Liver (tissue), 3 donors: ENCODE results near the gene BIRC6.

Experiments
- EGR1 ChIP-seq, 2 donors: IDR thresholded peaks; 2 replicates each; pipeline ENCODE4 v1.6.1; 2016 to 2018; ENCODE audit warnings: antibody characterized with exemption in 2 of 2, low read depth in 2 of 2
- GABPA ChIP-seq, 2 donors: IDR thresholded peaks in 1 of 2; conservative IDR thresholded peaks in 1 of 2; 2 replicates each; pipeline ENCODE4 v1.6.1; 2016; ENCODE audit warnings: antibody characterized with exemption in 2 of 2, mild to moderate bottlenecking in 1 of 2, moderate library complexity in 1 of 2
- JUND ChIP-seq, 2 donors: IDR thresholded peaks; 2 replicates each; pipeline ENCODE4 v1.6.1; 2016; ENCODE audit warnings: antibody characterized with exemption in 2 of 2
- RAD21 ChIP-seq, 2 donors: IDR thresholded peaks; 2 replicates each; pipeline ENCODE4 v1.6.1; 2016; ENCODE audit warnings: antibody characterized with exemption in 2 of 2, mild to moderate bottlenecking in 2 of 2
- RXRA ChIP-seq, 2 donors: IDR thresholded peaks; 2 replicates each; pipeline ENCODE4 v1.6.1; 2017 to 2018; ENCODE audit warnings: antibody characterized with exemption in 2 of 2, mild to moderate bottlenecking in 1 of 2
- SP1 ChIP-seq: IDR thresholded peaks from 2 replicates; pipeline ENCODE4 v1.6.1; 2018; ENCODE audit warnings: antibody characterized with exemption, mild to moderate bottlenecking
- YY1 ChIP-seq: IDR thresholded peaks from 2 replicates; pipeline ENCODE4 v1.6.1; 2016; ENCODE audit warnings: antibody characterized with exemption, mild to moderate bottlenecking
- TF ChIP-seq, protein P1 (sequence below): IDR thresholded peaks from 2 replicates; pipeline ENCODE4 v1.6.1; 2016; ENCODE audit warnings: antibody characterized with exemption, mild to moderate bottlenecking
- TF ChIP-seq, protein P2 (sequence below): fragments of 150-350 bp; IDR thresholded peaks from 2 replicates; pipeline ENCODE4 v1.5.1; 2017; ENCODE audit warnings: improper control_type of control experiment, low read depth, low read length; ENCODE audit not compliant: missing input control
- TF ChIP-seq, protein P3 (sequence below): IDR thresholded peaks from 2 replicates; pipeline ENCODE4 v1.6.1; 2016; ENCODE audit warnings: antibody characterized with exemption
- donor health status: healthy.
- donor health status: healthy.

DNA sequence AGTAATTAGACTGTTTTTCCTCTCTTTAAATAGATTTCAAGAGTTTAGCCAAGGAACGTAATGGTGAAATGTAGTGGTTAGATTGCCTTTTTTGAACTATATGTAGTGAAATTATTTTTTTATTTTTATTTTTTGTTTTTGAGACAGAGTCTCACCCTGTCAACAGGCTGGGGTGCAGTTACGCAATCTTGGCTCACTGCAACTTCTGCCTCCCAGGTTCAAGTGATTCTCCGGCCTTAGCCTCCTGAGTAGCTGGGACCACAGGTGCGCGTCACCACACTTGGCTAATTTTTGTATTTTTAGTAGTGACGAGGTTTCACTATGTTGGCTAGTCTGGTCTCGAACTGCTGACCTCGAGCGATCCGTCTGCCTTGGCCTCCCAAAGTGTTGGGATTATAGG, 60.8 kb downstream of the BIRC6 start:
- TF ChIP-seq, protein P1, sequence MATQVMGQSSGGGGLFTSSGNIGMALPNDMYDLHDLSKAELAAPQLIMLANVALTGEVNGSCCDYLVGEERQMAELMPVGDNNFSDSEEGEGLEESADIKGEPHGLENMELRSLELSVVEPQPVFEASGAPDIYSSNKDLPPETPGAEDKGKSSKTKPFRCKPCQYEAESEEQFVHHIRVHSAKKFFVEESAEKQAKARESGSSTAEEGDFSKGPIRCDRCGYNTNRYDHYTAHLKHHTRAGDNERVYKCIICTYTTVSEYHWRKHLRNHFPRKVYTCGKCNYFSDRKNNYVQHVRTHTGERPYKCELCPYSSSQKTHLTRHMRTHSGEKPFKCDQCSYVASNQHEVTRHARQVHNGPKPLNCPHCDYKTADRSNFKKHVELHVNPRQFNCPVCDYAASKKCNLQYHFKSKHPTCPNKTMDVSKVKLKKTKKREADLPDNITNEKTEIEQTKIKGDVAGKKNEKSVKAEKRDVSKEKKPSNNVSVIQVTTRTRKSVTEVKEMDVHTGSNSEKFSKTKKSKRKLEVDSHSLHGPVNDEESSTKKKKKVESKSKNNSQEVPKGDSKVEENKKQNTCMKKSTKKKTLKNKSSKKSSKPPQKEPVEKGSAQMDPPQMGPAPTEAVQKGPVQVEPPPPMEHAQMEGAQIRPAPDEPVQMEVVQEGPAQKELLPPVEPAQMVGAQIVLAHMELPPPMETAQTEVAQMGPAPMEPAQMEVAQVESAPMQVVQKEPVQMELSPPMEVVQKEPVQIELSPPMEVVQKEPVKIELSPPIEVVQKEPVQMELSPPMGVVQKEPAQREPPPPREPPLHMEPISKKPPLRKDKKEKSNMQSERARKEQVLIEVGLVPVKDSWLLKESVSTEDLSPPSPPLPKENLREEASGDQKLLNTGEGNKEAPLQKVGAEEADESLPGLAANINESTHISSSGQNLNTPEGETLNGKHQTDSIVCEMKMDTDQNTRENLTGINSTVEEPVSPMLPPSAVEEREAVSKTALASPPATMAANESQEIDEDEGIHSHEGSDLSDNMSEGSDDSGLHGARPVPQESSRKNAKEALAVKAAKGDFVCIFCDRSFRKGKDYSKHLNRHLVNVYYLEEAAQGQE, result no peak
- TF ChIP-seq RAD21 (IDR thresholded peaks at IDR 0.05) (no peak), SP1 (no peak), YY1 (no peak), JUND (IDR thresholded peaks at IDR 0.05) (no peak), RXRA (IDR thresholded peaks at IDR 0.05) (no peak), EGR1 (IDR thresholded peaks at IDR 0.05; ENCODE audit: low read depth in 2 of 2) (no peak), GABPA (IDR thresholded peaks at IDR 0.05 in 1 of 2, conservative IDR thresholded peaks at IDR 0.05 in 1 of 2) (no peak)
- TF ChIP-seq, protein P2, sequence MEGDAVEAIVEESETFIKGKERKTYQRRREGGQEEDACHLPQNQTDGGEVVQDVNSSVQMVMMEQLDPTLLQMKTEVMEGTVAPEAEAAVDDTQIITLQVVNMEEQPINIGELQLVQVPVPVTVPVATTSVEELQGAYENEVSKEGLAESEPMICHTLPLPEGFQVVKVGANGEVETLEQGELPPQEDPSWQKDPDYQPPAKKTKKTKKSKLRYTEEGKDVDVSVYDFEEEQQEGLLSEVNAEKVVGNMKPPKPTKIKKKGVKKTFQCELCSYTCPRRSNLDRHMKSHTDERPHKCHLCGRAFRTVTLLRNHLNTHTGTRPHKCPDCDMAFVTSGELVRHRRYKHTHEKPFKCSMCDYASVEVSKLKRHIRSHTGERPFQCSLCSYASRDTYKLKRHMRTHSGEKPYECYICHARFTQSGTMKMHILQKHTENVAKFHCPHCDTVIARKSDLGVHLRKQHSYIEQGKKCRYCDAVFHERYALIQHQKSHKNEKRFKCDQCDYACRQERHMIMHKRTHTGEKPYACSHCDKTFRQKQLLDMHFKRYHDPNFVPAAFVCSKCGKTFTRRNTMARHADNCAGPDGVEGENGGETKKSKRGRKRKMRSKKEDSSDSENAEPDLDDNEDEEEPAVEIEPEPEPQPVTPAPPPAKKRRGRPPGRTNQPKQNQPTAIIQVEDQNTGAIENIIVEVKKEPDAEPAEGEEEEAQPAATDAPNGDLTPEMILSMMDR, result no peak
- TF ChIP-seq, protein P3, sequence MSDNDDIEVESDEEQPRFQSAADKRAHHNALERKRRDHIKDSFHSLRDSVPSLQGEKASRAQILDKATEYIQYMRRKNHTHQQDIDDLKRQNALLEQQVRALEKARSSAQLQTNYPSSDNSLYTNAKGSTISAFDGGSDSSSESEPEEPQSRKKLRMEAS, result no peak
